Jurkat, Clone E6-1 (cell line): Measurements from ENCODE around the gene ADGRB3.
"Not testable (repeated sequence)": the region's sequence is repeated elsewhere in the genome, so short reads cannot be mapped to it uniquely, and the experiment has no call there.

Experiments used
- DNase-seq: peaks from one replicate; pipeline ENCODE4 v3.0.0-alpha.2; 2011; ENCODE audit warnings: low read depth, low spot score
- H3K4me3 ChIP-seq: 2 replicates; pipeline ENCODE4 v1.5.1; 2011; ENCODE audit warnings: mild to moderate bottlenecking, low read length, control low read depth, moderate library complexity

The ADGRB3 gene

DNA sequence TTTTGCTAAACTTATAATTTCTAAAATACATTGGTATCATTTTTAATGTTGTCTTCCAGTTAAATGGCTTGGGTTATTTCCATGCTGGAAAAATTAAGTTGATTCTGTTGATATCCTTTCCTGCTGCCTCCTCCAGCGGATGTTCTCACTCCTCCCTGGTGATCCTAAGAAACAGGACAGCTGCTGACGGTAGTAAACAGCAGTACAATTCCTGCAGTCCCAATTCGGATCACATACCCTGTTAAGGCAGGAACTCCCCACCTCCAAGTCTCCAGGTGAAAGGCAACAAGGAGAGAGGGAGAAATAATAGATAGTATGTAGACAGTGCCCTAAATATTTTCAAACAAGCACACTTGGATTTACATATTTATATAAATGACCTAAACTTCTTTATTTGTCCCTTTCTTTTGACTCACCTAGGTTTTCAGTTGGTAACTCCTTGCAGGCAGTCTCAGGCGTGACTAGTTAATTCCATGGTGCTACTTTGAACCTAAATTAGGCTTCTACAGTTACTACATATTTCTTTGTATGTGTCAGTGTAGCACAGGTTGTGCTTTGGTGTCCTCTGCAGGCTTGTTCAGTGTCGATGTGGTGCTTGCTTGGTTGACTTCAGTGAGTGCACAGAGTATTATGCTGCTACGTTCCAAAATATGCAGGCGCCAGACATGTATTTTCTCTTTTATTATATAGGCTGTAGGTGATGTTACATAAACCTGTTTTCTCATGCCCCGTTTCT lies 126.0 kb downstream of the ADGRB3 start:
- no peak overlapping the region for H3K4me3 ChIP-seq
- DNase-seq: no peak

DNA sequence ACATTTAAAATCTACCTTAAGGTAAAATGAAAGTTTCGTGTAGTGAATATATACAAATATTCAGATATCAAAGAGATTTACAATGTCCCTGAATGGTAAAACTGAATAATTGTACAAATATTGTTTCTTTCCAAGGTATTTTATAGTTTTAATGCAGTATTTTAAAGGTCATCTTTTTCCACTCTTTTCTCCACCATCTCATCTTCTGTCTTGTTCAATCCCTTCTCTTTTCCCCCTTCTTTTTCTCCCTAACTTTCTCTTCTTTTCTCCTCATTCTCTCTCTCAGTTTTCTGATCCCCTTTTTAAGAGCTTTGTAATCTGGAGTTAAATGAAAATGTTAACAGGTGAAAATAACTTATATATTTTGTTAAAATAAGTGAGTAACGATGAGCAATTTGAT lies 126.9 kb downstream of the ADGRB3 start:
- no peak overlapping the region for H3K4me3 ChIP-seq
- DNase-seq: no peak

DNA sequence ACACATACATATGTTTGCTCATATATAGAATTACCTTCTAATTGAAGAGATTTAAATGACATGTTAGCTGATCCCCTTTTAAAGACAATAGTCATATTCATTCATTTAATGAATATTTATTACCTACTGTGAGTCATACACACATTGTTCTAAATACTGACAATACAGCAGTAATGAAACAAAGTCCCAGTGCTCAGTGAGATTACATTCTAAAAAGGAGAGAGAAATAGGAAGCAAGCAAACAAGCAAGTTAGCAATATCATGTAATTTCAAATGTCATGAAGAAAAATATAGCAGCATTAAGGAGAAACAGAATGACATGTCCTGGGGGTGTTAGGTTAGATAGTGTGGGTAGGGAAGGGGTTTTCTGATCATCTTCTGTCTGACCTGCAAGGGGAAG lies 136.3 kb downstream of the ADGRB3 start:
- H3K4me3 ChIP-seq: no peak overlapping the region
- no peak for DNase-seq

DNA sequence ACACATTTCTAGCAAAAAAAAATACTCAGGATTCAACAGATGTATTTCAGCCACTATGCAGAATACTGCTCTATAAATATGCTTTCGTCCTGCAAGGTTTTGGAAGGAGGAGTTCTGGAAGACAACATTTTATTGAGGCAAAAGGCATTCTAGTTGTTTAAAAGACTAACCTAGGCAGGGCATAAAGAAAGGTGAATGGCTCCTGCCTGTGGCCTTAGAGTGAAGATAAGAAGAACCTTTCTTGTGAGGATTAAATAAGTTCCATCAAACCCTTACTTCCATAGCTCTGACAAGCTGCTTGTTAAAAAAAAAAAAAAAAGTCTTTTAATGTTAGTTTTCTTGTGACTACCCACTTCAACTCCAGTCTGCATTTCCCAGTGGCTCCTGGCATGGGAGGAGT lies 139.8 kb downstream of the ADGRB3 start:
- DNase-seq: no peak
- H3K4me3 ChIP-seq: no peak overlapping the region

GRCh38 chr6:68776354-68776753 lies 141.3 kb downstream of the ADGRB3 start:
- no peak for DNase-seq
- H3K4me3 ChIP-seq: no peak overlapping the region

- H3K4me3 ChIP-seq: no peak overlapping the region
- DNase-seq: no peak
Observed at GRCh38 chr6:68777956-68778355, 142.9 kb downstream of the ADGRB3 start.

GRCh38 chr6:68778356-68779020 lies 143.4 kb downstream of the ADGRB3 start:
- H3K4me3 ChIP-seq: no peak overlapping the region
- peak; percentile 10 for DNase-seq

GRCh38 chr6:68779366-68779765 lies 144.3 kb downstream of the ADGRB3 start:
- DNase-seq: no peak
- H3K4me3 ChIP-seq: no peak overlapping the region

GRCh38 chr6:68790128-68790527 lies 155.0 kb downstream of the ADGRB3 start:
- not testable (repeated sequence) for DNase-seq, H3K4me3 ChIP-seq

DNA sequence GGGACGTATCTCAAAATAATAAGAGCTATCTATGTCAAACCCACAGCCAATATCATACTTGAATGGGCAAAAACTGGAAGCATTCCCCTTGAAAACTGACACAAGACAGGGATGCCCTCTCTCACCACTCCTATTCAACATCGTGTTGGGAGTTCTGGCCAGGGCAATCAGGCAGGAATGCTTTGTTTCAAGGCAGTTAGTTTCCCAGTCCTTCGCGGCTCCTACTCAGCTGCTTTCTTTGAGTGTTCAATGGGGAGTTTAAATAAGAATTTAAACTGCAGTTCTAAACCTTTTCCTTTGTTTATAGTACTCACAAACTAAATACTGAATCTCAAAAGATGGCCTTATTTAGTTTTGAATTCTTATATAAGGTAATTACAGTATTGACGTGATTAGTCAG lies 179.9 kb downstream of the ADGRB3 start:
- H3K4me3 ChIP-seq, DNase-seq: not testable (repeated sequence)

GRCh38 chr6:68826501-68826900 lies 191.4 kb downstream of the ADGRB3 start:
- DNase-seq: no peak
- no peak overlapping the region for H3K4me3 ChIP-seq

DNA sequence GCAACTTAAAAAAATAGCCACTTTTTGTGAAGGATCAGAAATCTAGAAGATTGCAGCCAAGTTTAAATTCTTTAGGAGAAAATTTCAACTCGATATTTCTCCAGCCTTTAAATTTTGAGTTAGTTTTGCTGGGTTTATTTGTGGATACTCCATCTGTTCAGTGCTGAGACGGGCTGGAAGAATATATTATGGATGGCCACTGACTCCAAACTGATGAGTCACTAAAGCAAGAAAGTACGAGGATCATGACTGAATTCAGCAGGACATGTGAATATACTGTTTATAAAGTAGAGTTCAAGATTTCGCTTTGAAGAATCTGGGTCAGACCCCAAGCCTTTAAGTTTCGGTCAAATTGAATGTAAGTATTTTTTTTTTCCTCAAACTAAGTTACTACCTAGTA lies 199.5 kb downstream of the ADGRB3 start:
- no peak for DNase-seq
- H3K4me3 ChIP-seq: no peak overlapping the region

GRCh38 chr6:68838571-68838970 lies 203.5 kb downstream of the ADGRB3 start:
- H3K4me3 ChIP-seq: no peak overlapping the region
- DNase-seq: no peak

DNA sequence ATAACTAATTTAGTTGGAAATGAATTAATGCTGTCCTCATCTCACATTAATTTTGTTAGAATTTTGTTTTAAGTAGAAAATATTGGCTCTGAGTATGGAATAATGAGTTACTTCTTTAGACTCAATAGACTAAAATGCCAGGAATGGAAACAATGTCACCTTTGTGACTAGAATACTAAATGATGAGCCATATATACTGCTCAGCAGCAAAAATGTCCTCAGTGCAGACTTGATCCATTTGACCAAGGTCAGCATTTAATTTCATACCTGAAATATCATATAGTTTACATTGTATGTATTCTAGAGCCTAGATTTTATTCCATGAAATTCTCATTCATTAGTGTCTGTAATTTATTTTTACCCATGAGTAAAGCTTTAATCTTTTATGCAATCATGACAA lies 217.7 kb downstream of the ADGRB3 start:
- no peak for DNase-seq
- no peak overlapping the region for H3K4me3 ChIP-seq

DNA sequence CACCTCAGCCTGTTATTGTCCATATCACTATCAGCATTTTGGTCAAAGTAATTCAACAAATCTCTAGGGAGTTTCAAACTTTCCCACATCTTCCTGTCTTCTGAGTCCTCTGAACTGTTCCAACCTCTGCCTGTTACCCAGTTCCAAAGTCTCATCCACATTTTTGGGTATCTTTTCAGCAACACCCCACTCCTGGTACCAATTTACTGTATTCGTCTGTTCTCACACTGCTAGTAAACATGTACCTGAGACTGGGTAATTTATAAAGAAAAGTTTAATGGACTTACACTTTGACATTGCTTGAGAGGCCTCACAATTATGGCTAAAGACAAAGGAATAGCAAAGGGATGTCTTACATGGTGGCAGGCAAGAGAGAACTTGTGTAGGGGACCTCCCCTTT lies 224.2 kb downstream of the ADGRB3 start:
- DNase-seq: no peak
- H3K4me3 ChIP-seq: no peak overlapping the region

GRCh38 chr6:68868646-68869045 lies 233.6 kb downstream of the ADGRB3 start:
- DNase-seq: no peak
- no peak overlapping the region for H3K4me3 ChIP-seq

DNA sequence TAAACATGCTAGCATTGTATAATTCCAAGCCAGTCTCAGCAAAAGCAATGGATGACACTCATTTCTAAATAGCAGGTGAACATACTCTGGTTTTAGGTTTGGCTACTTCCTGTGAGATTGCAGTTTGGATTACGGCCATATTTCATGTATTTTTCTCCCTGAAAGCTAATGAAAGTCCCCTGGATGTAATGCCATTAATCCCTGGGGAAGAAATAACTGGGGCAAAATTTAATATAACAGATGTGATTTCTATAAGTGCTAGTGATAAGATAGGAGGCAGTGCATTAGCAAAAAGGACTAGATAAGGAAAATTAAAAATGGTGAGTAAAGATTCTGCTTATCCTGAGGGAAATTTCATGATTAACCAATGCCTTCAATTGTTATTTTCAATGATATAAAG lies 238.2 kb downstream of the ADGRB3 start:
- DNase-seq: no peak
- no peak overlapping the region for H3K4me3 ChIP-seq

- no peak for DNase-seq
- no peak overlapping the region for H3K4me3 ChIP-seq
Observed at GRCh38 chr6:68874747-68875146, 239.7 kb downstream of the ADGRB3 start.

GRCh38 chr6:68875403-68875802 lies 240.3 kb downstream of the ADGRB3 start:
- DNase-seq: no peak
- no peak overlapping the region for H3K4me3 ChIP-seq

DNA sequence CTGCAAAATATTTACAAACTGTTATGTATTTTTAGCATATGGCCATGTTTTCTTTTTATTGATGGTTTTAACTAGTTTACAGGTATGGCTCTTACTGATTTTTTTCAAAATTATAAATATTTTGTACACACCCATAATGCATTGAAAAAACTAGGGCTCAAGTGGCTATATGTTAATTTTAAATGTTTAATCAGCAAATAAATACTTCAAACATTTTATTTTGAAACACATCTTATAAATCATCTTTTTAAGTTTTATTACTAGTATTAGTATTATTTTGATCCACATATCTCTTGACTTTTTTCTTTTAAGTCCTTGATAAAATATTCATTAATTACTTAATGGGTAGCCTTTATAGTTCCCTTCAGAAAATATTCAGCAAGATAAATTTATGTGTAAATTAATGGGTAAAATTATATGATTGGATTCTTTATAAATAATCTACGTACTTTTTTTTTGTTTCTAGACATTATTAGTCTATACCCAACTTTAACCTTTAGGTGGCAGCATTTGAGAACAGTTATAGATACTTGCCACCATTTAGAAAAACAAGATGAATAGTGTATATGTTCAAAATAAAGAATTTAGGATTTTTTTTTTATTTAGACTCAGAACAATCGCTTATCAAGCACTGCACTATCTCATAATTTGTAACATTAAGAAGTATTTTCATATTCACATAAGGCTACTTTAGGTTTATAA lies 241.9 kb downstream of the ADGRB3 start:
- no peak for DNase-seq
- H3K4me3 ChIP-seq: no peak overlapping the region
